Large intestine (tissue), 3 donors: ENCODE measurements around the gene MAVS. TPM values are rescaled to one million over a fixed set of nuclear protein-coding genes. Genes with fewer than 3 reads are reported as not detected.
A peak's percentile ranks its signal among the peaks of the same experiment; 100 is the strongest.
"Not testable (repeated sequence)": the region's sequence is repeated elsewhere in the genome, so short reads cannot be mapped to it uniquely, and the experiment has no call there.

ENCODE experiments used
- DNase-seq, 2 donors: peaks; one replicate each; pipeline versions ENCODE4 v3.0.0 to v3.0.0-alpha.2; 2013
- H3K27ac ChIP-seq: one replicate; pipeline ENCODE4 v1.5.1; 2013; ENCODE audit warnings: low read length
- H3K27me3 ChIP-seq: 2 replicates; pipeline ENCODE4 v1.6.1; 2013; ENCODE audit warnings: low read length; ENCODE audit not compliant: control insufficient read depth, insufficient read depth
- H3K36me3 ChIP-seq: 2 replicates; pipeline ENCODE4 v1.6.1; 2013; ENCODE audit warnings: low read length; ENCODE audit not compliant: control insufficient read depth, insufficient read depth
- H3K4me1 ChIP-seq: one replicate; pipeline ENCODE4 v1.6.1; 2013; ENCODE audit warnings: low read length; ENCODE audit not compliant: control insufficient read depth, insufficient read depth
- H3K4me3 ChIP-seq: one replicate; pipeline ENCODE4 v1.5.1; 2013; ENCODE audit warnings: low read length
- H3K9me3 ChIP-seq: one replicate; pipeline ENCODE4 v1.6.1; 2013; ENCODE audit warnings: mild to moderate bottlenecking, low read depth, low read length, moderate library complexity; ENCODE audit not compliant: control insufficient read depth
- WGBS: methylation state at CpG from one replicate; pipeline ENCODE4 v1.1.5; 2013; ENCODE audit warnings: low lambda C conversion rate; ENCODE audit not compliant: insufficient coverage; 5-methylcytosine and 5-hydroxymethylcytosine counted together
- polyA plus RNA-seq: library from polyadenylated mRNA; unstranded; fragments of 120-200 nt; gene quantifications from one replicate; pipeline ENCODE4 v1.2.1, GENCODE V29; 2013

Gene MAVS
- polyA plus RNA-seq, 1 donor, result 28.4 TPM

- H3K36me3 ChIP-seq, result peaks cover 12% of the 10 kb centered on the region
- not testable (repeated sequence) for DNase-seq, H3K4me1 ChIP-seq, H3K27me3 ChIP-seq, H3K4me3 ChIP-seq, H3K9me3 ChIP-seq, H3K27ac ChIP-seq
- no CpG with 5 or more reads among the region's 4 CpGs for WGBS
Observed at GRCh38 chr20:3878921-3879274, 32.3 kb downstream of the MAVS start.

GRCh38 chr20:3885715-3886114, 39.1 kb downstream of the MAVS start:
- no peaks in the 10 kb centered on the region for H3K27me3 ChIP-seq
- no CpG with 5 or more reads among the region's 3 CpGs for WGBS
- no peaks in the 10 kb centered on the region for H3K9me3 ChIP-seq
- H3K36me3 ChIP-seq, result peaks cover 2% of the 10 kb centered on the region
- H3K4me3 ChIP-seq, result no peak overlapping the region
- peaks cover 6% of the 10 kb centered on the region for H3K4me1 ChIP-seq
- DNase-seq, result no peak
- H3K27ac ChIP-seq, result no peak overlapping the region

- peaks cover 9% of the 10 kb centered on the region for H3K4me1 ChIP-seq
- 45% methylated on average over 4 of the region's 15 CpGs for WGBS
- peak overlapping the region; percentile 84 for H3K4me3 ChIP-seq
- H3K27me3 ChIP-seq, result no peaks in the 10 kb centered on the region
- H3K9me3 ChIP-seq, result no peaks in the 10 kb centered on the region
- no peak for DNase-seq
- H3K27ac ChIP-seq, result peak overlapping the region; percentile 71
- peaks cover 2% of the 10 kb centered on the region for H3K36me3 ChIP-seq
Observed at GRCh38 chr20:3887876-3888620, 41.4 kb downstream of the MAVS start.

- Histone ChIP-seq H3K36me3 (peaks cover 4% of the 10 kb centered on the region), H3K4me3 (peak within 1 kb of the TSS; percentile 84), H3K27ac (peak within 1 kb of the TSS; percentile 71), H3K4me1 (peaks cover 9% of the 10 kb centered on the region), H3K9me3 (no peaks in the 10 kb centered on the region), H3K27me3 (no peaks in the 10 kb centered on the region)
- 0% methylated on average over 4 of the region's 72 CpGs for WGBS
- DNase-seq, result peak; percentile 98 to 99
Observed at GRCh38 chr20:3888622-3889488, 42.2 kb downstream of the MAVS start, which contains the start of gene PANK2. PANK2 (plus strand) TSS chr20:3889387.

- WGBS, result 0% methylated on average over 5 of the region's 68 CpGs
- no peaks in the 10 kb centered on the region for H3K9me3 ChIP-seq
- H3K4me1 ChIP-seq, result peaks cover 9% of the 10 kb centered on the region
- peaks cover 4% of the 10 kb centered on the region for H3K36me3 ChIP-seq
- H3K27ac ChIP-seq, result peak overlapping the region; percentile 64
- peak in 1 of 2 donors; percentile 57 for DNase-seq
- H3K27me3 ChIP-seq, result no peaks in the 10 kb centered on the region
- peak overlapping the region; percentile 84 for H3K4me3 ChIP-seq
Observed at GRCh38 chr20:3889489-3890397, 43.1 kb downstream of the MAVS start.

- H3K4me3 ChIP-seq, result peak overlapping the region; percentile 84
- peaks cover 9% of the 10 kb centered on the region for H3K4me1 ChIP-seq
- WGBS, result 0% methylated on average over 1 of the region's 3 CpGs
- peak overlapping the region; percentile 64 for H3K27ac ChIP-seq
- H3K9me3 ChIP-seq, result no peaks in the 10 kb centered on the region
- no peaks in the 10 kb centered on the region for H3K27me3 ChIP-seq
- H3K36me3 ChIP-seq, result peaks cover 4% of the 10 kb centered on the region
- no peak for DNase-seq
Observed at GRCh38 chr20:3890398-3890751, 43.7 kb downstream of the MAVS start.

GRCh38 chr20:3890999-3891929, 44.6 kb downstream of the MAVS start:
- Histone ChIP-seq H3K36me3 (peaks cover 2% of the 10 kb centered on the region), H3K9me3 (no peaks in the 10 kb centered on the region), H3K27ac (no peak overlapping the region), H3K4me3 (peak overlapping the region; percentile 84), H3K27me3 (no peaks in the 10 kb centered on the region), H3K4me1 (peaks cover 9% of the 10 kb centered on the region)
- 90% methylated on average over 2 of the region's 16 CpGs for WGBS
- DNase-seq, result no peak

GRCh38 chr20:3894796-3895195, 48.2 kb downstream of the MAVS start:
- peaks cover 3% of the 10 kb centered on the region for H3K4me1 ChIP-seq
- H3K27me3 ChIP-seq, result no peaks in the 10 kb centered on the region
- H3K9me3 ChIP-seq, result no peaks in the 10 kb centered on the region
- H3K4me3 ChIP-seq, result no peak overlapping the region
- peaks cover 5% of the 10 kb centered on the region for H3K36me3 ChIP-seq
- no CpG with 5 or more reads among the region's 5 CpGs for WGBS
- no peak for DNase-seq
- H3K27ac ChIP-seq, result no peak overlapping the region

- H3K4me3 ChIP-seq, result no peak overlapping the region
- no CpG with 5 or more reads among the region's 4 CpGs for WGBS
- H3K27me3 ChIP-seq, result no peaks in the 10 kb centered on the region
- no peaks in the 10 kb centered on the region for H3K9me3 ChIP-seq
- H3K27ac ChIP-seq, result no peak overlapping the region
- peaks cover under 1% of the 10 kb centered on the region for H3K4me1 ChIP-seq
- H3K36me3 ChIP-seq, result peaks cover 5% of the 10 kb centered on the region
- DNase-seq, result no peak
Observed at GRCh38 chr20:3896302-3896701, 49.7 kb downstream of the MAVS start.
